ENCODE results near the gene AHNAK.

GRCh38 chr11:62459080-62459479 is 87.5 kb downstream of the AHNAK start:
- TF ChIP-seq EZH2 (IDR thresholded peaks at IDR 0.05; ENCODE audit: insufficient read depth, poor library complexity, severe bottlenecking): no peak
- TF ChIP-seq EZH2phosphoT487 (IDR thresholded peaks at IDR 0.05; ENCODE audit: insufficient read depth, low read depth): no peak
